ENCODE measurements around the gene NPR3.

NPR3 gene

GRCh38 chr5:32684260-32684659 lies 26.9 kb upstream of the NPR3 start:
- Histone ChIP-seq H2AFZ (ENCODE audit: low read depth) (no peak overlapping the region), H3K27me3 (ENCODE audit: insufficient read depth, low read depth) (no peaks in the 10 kb centered on the region), H4K20me1 (ENCODE audit: insufficient read depth) (no peaks in the 10 kb centered on the region), H3K79me2 (ENCODE audit: insufficient read depth, low read depth) (no peaks in the 10 kb centered on the region), H3K4me3 (IDR thresholded peaks at IDR 0.05; ENCODE audit: insufficient read depth, low read depth, low read length) (no peak overlapping the region), H3K4me1 (ENCODE audit: low read depth, poor library complexity, severe bottlenecking) (no peaks in the 10 kb centered on the region), H3K36me3 (ENCODE audit: insufficient read depth) (no peaks in the 10 kb centered on the region), H3K9ac (no peak overlapping the region), H3K4me2 (no peak overlapping the region), H3K27ac (no peak overlapping the region)
- TF ChIP-seq CTCF (conservative IDR thresholded peaks at IDR 0.05; ENCODE audit: low read depth, low read length), result no peak

GRCh38 chr5:32686799-32687498 lies 24.2 kb upstream of the NPR3 start:
- H3K27me3 ChIP-seq (ENCODE audit: insufficient read depth, low read depth), result no peaks in the 10 kb centered on the region
- H3K27ac ChIP-seq, result no peak overlapping the region
- no peak overlapping the region for H2AFZ ChIP-seq (ENCODE audit: low read depth)
- H3K4me3 ChIP-seq (IDR thresholded peaks at IDR 0.05; ENCODE audit: insufficient read depth, low read depth, low read length), result no peak overlapping the region
- H3K79me2 ChIP-seq (ENCODE audit: insufficient read depth, low read depth), result no peaks in the 10 kb centered on the region
- H3K4me2 ChIP-seq, result no peak overlapping the region
- no peaks in the 10 kb centered on the region for H3K36me3 ChIP-seq (ENCODE audit: insufficient read depth)
- no peak for TF ChIP-seq CTCF (conservative IDR thresholded peaks at IDR 0.05; ENCODE audit: low read depth, low read length)
- H3K4me1 ChIP-seq (ENCODE audit: low read depth, poor library complexity, severe bottlenecking), result no peaks in the 10 kb centered on the region
- no peaks in the 10 kb centered on the region for H4K20me1 ChIP-seq (ENCODE audit: insufficient read depth)
- H3K9ac ChIP-seq, result no peak overlapping the region

- H3K27ac ChIP-seq, result no peak overlapping the region
- no peak overlapping the region for H3K4me2 ChIP-seq
- H3K9ac ChIP-seq, result no peak overlapping the region
- no peak overlapping the region for H3K4me3 ChIP-seq (IDR thresholded peaks at IDR 0.05; ENCODE audit: insufficient read depth, low read depth, low read length)
- H3K79me2 ChIP-seq (ENCODE audit: insufficient read depth, low read depth), result no peaks in the 10 kb centered on the region
- no peak for TF ChIP-seq CTCF (conservative IDR thresholded peaks at IDR 0.05; ENCODE audit: low read depth, low read length)
- no peaks in the 10 kb centered on the region for H3K27me3 ChIP-seq (ENCODE audit: insufficient read depth, low read depth)
- H3K36me3 ChIP-seq (ENCODE audit: insufficient read depth), result no peaks in the 10 kb centered on the region
- no peak overlapping the region for H2AFZ ChIP-seq (ENCODE audit: low read depth)
- no peaks in the 10 kb centered on the region for H3K4me1 ChIP-seq (ENCODE audit: low read depth, poor library complexity, severe bottlenecking)
- H4K20me1 ChIP-seq (ENCODE audit: insufficient read depth), result no peaks in the 10 kb centered on the region
These were observed 23.7 kb upstream of the NPR3 start for GRCh38 chr5:32687499-32687831.

- Histone ChIP-seq H3K9ac (no peak overlapping the region), H2AFZ (ENCODE audit: low read depth) (no peak overlapping the region), H3K27me3 (ENCODE audit: insufficient read depth, low read depth) (no peaks in the 10 kb centered on the region), H3K4me3 (IDR thresholded peaks at IDR 0.05; ENCODE audit: insufficient read depth, low read depth, low read length) (no peak overlapping the region), H3K27ac (no peak overlapping the region), H4K20me1 (ENCODE audit: insufficient read depth) (no peaks in the 10 kb centered on the region), H3K4me2 (no peak overlapping the region), H3K36me3 (ENCODE audit: insufficient read depth) (no peaks in the 10 kb centered on the region), H3K4me1 (ENCODE audit: low read depth, poor library complexity, severe bottlenecking) (no peaks in the 10 kb centered on the region), H3K79me2 (ENCODE audit: insufficient read depth, low read depth) (no peaks in the 10 kb centered on the region)
- TF ChIP-seq CTCF (conservative IDR thresholded peaks at IDR 0.05; ENCODE audit: low read depth, low read length), result no peak
These were observed 21.0 kb upstream of the NPR3 start for GRCh38 chr5:32690153-32690552.

All from KMS-11 (cell line).